CD4-positive, alpha-beta T cell (primary cell): ENCODE measurements around the gene DMAC2. TPM values are rescaled to one million over a fixed set of nuclear protein-coding genes. Genes with fewer than 3 reads are reported as not detected.

ENCODE experiments used
- ATAC-seq: fragments of 200-7000 bp; cut with Tn5 transposase; one replicate; pipeline ENCODE4 v1.10.0; 2022; ENCODE audit warnings: mild to moderate bottlenecking; ENCODE audit not compliant: poor library complexity
- CTCF ChIA-PET: fragments of 350-600 bp; sonication (Branson Sonifier 250); formaldehyde crosslinking; loops from one replicate; lab custom pipeline; 2021; ENCODE audit warnings: antibody characterized with exemption, inconsistent platforms; lab: Charles Lee
- POLR2A ChIA-PET: fragments of 350-600 bp; sonication (Branson Sonifier 250); formaldehyde crosslinking; loops from one replicate; lab custom pipeline; 2021; ENCODE audit warnings: antibody characterized with exemption, inconsistent platforms; lab: Charles Lee
- DNase-seq, 14 experiments: peaks; one replicate each; pipeline ENCODE4 v3.0.0-alpha.2; 2013 to 2020; ENCODE audit warnings: mixed read lengths in 2 of 14
- H3K27ac ChIP-seq, 2 donors: one replicate each; pipeline versions ENCODE4 v1.5.1 to v1.7.0; 2013; ENCODE audit warnings: low read length in 2 of 2, low read depth in 1 of 2, mild to moderate bottlenecking in 1 of 2
- H3K27me3 ChIP-seq, 2 experiments: 1 replicate in 1 of 2; 2 replicates in 1 of 2; pipeline versions ENCODE4 v1.6.1 to v1.7.0; 2013; ENCODE audit warnings: low read length in 2 of 2, control low read depth in 1 of 2, mild to moderate bottlenecking in 1 of 2, moderate library complexity in 1 of 2; ENCODE audit not compliant: insufficient read depth in 2 of 2, control insufficient read depth in 1 of 2
- H3K36me3 ChIP-seq: one replicate; pipeline ENCODE4 v1.6.1; 2013; ENCODE audit warnings: low read length, control low read depth; ENCODE audit not compliant: insufficient read depth
- H3K4me1 ChIP-seq: one replicate; pipeline ENCODE4 v1.6.1; 2013; ENCODE audit warnings: low read length, control low read depth; ENCODE audit not compliant: insufficient read depth
- H3K4me3 ChIP-seq: one replicate; pipeline ENCODE4 v1.5.1; 2013; ENCODE audit warnings: mild to moderate bottlenecking, low read length, moderate library complexity
- H3K9me3 ChIP-seq, 2 experiments: 1 replicate in 1 of 2; 2 replicates in 1 of 2; pipeline versions ENCODE4 v1.6.1 to v1.7.0; 2013; ENCODE audit warnings: low read length in 2 of 2, mild to moderate bottlenecking in 2 of 2, control low read depth in 1 of 2, moderate library complexity in 1 of 2; ENCODE audit not compliant: control insufficient read depth in 1 of 2, insufficient read depth in 1 of 2
- H3K27ac Mint-ChIP-seq: one replicate; pipeline ENCODE4 v1.8.0; 2020; ENCODE audit warnings: mixed read lengths
- H3K27me3 Mint-ChIP-seq: one replicate; pipeline ENCODE4 v1.8.0; 2021; ENCODE audit warnings: mixed read lengths
- H3K36me3 Mint-ChIP-seq: one replicate; pipeline ENCODE4 v1.8.0; 2021; ENCODE audit warnings: low read depth, mixed read lengths
- H3K4me1 Mint-ChIP-seq: one replicate; pipeline ENCODE4 v1.8.0; 2021; ENCODE audit warnings: low read depth, mixed read lengths
- H3K4me3 Mint-ChIP-seq: one replicate; pipeline ENCODE4 v1.8.0; 2020; ENCODE audit warnings: mild to moderate bottlenecking, mixed read lengths
- H3K9me3 Mint-ChIP-seq: one replicate; pipeline ENCODE4 v1.8.0; 2020; ENCODE audit warnings: mixed read lengths
- intact Hi-C, 2 experiments: fragments of 100-400 bp; cut with DNase I in 1 of 2; cut with micrococcal nuclease in 1 of 2; formaldehyde crosslinking; loops; one replicate each; pipeline versions ENCODE4 v1.15.1 to v1.9.0; 2023 to 2025; cut with DNase I, micrococcal nuclease
- total RNA-seq, 174 experiments: library from RNA in 2 of 174; stranded (reverse) in 2 of 174; gene quantifications; one replicate each; pipeline ENCODE4 v1.2.3 and lab custom pipeline; 2021 to 2026
- TF ChIP-seq, protein P1 (sequence below): fragments of 200-600 bp; IDR thresholded peaks from one replicate; pipeline ENCODE4 v1.8.0; 2022; ENCODE audit warnings: antibody characterized with exemption, mild to moderate bottlenecking

The DMAC2 gene
- total RNA-seq, 2 experiments from 2014 or later, result 21.6 to 25.7 TPM

DNA sequence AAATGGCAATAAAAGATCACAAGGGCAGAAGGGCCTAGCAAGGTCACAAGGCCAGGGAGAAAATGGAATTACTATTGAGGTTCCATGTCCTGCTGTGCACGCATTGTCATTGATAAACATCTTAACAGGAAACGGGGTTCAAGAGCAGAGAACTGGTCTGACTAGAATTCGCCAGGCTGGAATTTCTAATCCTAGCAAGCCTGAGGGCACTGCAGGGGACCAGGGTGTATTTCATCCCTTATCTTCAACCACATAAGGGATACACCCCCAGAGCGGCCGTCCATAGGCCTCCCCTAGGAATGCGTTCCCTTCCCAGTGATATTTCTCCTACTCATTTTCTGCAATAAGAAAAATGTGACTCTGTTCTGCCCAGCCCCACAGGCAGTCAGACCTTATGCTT, 22.8 kb upstream of the DMAC2 start:
- DNase-seq (no peak), ATAC-seq (no peak)
- no peak overlapping the region for H3K4me3 ChIP-seq
- Mint-ChIP-seq H3K4me1 (peaks cover 6% of the 10 kb centered on the region), H3K36me3 (no peaks in the 10 kb centered on the region), H3K4me3 (no peak overlapping the region), H3K9me3 (no peaks in the 10 kb centered on the region), H3K27ac (no peak overlapping the region), H3K27me3 (peaks cover 76% of the 10 kb centered on the region)
- intact Hi-C loops, result no loop called here
- no peak overlapping the region for H3K27ac ChIP-seq
- H3K27me3 ChIP-seq, result peaks cover 4 to 17% of the 10 kb centered on the region in 2 experiments
- CTCF ChIA-PET, result no interaction called here
- TF ChIP-seq, protein P1, sequence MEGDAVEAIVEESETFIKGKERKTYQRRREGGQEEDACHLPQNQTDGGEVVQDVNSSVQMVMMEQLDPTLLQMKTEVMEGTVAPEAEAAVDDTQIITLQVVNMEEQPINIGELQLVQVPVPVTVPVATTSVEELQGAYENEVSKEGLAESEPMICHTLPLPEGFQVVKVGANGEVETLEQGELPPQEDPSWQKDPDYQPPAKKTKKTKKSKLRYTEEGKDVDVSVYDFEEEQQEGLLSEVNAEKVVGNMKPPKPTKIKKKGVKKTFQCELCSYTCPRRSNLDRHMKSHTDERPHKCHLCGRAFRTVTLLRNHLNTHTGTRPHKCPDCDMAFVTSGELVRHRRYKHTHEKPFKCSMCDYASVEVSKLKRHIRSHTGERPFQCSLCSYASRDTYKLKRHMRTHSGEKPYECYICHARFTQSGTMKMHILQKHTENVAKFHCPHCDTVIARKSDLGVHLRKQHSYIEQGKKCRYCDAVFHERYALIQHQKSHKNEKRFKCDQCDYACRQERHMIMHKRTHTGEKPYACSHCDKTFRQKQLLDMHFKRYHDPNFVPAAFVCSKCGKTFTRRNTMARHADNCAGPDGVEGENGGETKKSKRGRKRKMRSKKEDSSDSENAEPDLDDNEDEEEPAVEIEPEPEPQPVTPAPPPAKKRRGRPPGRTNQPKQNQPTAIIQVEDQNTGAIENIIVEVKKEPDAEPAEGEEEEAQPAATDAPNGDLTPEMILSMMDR, result no peak
- POLR2A ChIA-PET, result no interaction called here
- H3K9me3 ChIP-seq, result no peaks in the 10 kb centered on the region
- no peaks in the 10 kb centered on the region for H3K4me1 ChIP-seq
- H3K36me3 ChIP-seq, result no peaks in the 10 kb centered on the region

DNA sequence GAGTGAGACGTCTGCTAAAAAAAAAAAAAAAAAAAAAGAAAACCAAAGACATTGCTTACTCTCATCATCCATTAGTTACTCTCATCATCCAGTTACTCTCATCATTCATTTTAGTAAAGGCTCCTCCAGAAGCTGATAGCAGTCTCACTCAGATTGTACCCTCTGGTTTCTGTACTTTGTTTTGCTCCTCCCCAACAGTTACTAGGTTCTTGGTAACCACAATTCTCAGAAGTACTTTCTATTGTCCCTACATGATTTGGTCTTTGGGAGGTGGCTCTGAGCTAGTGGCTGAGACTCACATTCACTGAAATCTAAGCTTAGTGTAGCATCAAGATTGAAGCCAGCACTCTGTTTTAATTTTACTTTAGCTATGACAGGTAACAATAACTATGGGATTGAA, 17.5 kb upstream of the DMAC2 start:
- peak; percentile 64 for ATAC-seq
- H3K4me1 Mint-ChIP-seq, result peaks cover 12% of the 10 kb centered on the region

DNA sequence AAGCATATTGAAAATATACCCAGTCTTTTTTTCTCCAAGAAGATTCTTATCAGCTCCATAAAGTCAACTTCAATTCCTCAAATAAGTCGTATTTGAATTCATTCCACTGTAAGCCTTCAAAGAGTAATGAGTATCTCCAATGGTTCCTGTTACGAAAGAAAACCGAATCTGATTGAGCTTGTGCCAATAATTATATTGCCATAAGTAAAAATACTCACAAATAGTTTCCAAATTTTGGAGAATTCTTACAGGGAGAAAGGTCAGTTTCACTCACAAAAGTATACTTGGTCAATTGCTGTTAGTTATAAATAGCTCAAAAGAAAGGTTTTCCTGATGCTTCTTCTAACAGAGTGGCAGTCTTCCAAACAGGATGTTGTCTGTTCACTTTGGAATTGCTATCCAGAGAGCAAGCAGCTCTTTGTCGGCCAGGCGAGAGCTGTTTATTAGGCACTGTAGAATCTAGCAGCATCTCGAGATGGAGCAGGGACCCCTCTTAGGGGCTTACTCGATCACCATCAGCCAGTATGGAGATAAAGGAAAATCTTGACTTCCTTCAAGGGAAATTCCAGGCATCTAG, 16.7 kb upstream of the DMAC2 start:
- Histone ChIP-seq H3K27me3 (peaks cover 0 to 2% of the 10 kb centered on the region in 2 experiments), H3K4me1 (peaks cover 8% of the 10 kb centered on the region), H3K4me3 (no peak overlapping the region), H3K36me3 (no peaks in the 10 kb centered on the region), H3K27ac (no peak overlapping the region), H3K9me3 (no peaks in the 10 kb centered on the region)
- peaks cover 30% of the 10 kb centered on the region for H3K27me3 Mint-ChIP-seq
- POLR2A ChIA-PET, result interaction anchor here (2.2 kb wide), 1 partner anchor 75 kb away, joined by 5 read pairs; no protein-coding TSS in a partner anchor
- TF ChIP-seq, protein P1, result no peak
- intact Hi-C loops, result no loop called here
- DNase-seq (no peak), ATAC-seq (no peak)
- no peaks in the 10 kb centered on the region for H3K9me3 Mint-ChIP-seq
- no peak overlapping the region for H3K4me3 Mint-ChIP-seq
- CTCF ChIA-PET, result interaction anchor here (1.0 to 1.8 kb wide), 5 partner anchors 8 to 141 kb away, joined by 3 to 8 read pairs (median 4); partner anchors contain the start of gene DMAC2
- no peak overlapping the region for H3K27ac Mint-ChIP-seq
- H3K4me1 Mint-ChIP-seq, result peaks cover 12% of the 10 kb centered on the region
- no peaks in the 10 kb centered on the region for H3K36me3 Mint-ChIP-seq

More for the DNA sequence above, 17.5 kb upstream of the DMAC2 start:
- peaks cover 36% of the 10 kb centered on the region for H3K27me3 Mint-ChIP-seq
- Histone ChIP-seq H3K4me3 (no peak overlapping the region), H3K27me3 (peaks cover 0 to 2% of the 10 kb centered on the region in 2 experiments), H3K36me3 (no peaks in the 10 kb centered on the region), H3K27ac (no peak overlapping the region), H3K9me3 (no peaks in the 10 kb centered on the region), H3K4me1 (peaks cover 8% of the 10 kb centered on the region)
- no peaks in the 10 kb centered on the region for H3K9me3 Mint-ChIP-seq
- CTCF ChIA-PET, result interaction anchor here (0.6 to 1.8 kb wide), 6 partner anchors 8 to 140 kb away, joined by 3 to 8 read pairs (median 4); partner anchors contain the start of gene DMAC2
- no peak overlapping the region for H3K4me3 Mint-ChIP-seq
- POLR2A ChIA-PET, result interaction anchor here (0.6 to 2.2 kb wide), 3 partner anchors 17 to 114 kb away, joined by 3 to 5 read pairs (median 3); partner anchors contain the start of gene DMAC2
- TF ChIP-seq, protein P1, result no peak
- H3K27ac Mint-ChIP-seq, result no peak overlapping the region
- DNase-seq, result peak in 3 of 14 experiments; percentile 43 to 60 (median 51)
- no peaks in the 10 kb centered on the region for H3K36me3 Mint-ChIP-seq
- intact Hi-C loops, result no loop called here
